GM12891 (cell line): ENCODE measurements around the gene RPL32.
A peak's percentile ranks its signal among the peaks of the same experiment; 100 is the strongest.

Experiments
- DNase-seq: peaks from one replicate; pipeline ENCODE4 v3.0.0; 2011; ENCODE audit warnings: low spot score; ENCODE audit not compliant: insufficient read length
- FAIRE-seq: peaks from 2 replicates; lab custom pipeline; 2011; peaks lifted over from hg19 to GRCh38; lab: Jason Lieb, UNC
- PAX5 ChIP-seq: IDR thresholded peaks from 2 replicates; pipeline ENCODE4 v1.6.1; 2011; ENCODE audit warnings: low read length, moderate library complexity, mild to moderate bottlenecking; ENCODE audit not compliant: insufficient read depth, severe bottlenecking
- POLR2A ChIP-seq: IDR thresholded peaks from 2 replicates; pipeline ENCODE4 v1.6.1; 2011; ENCODE audit warnings: low read depth, low read length, control low read depth
- POLR2AphosphoS5 ChIP-seq: IDR thresholded peaks from 2 replicates; pipeline ENCODE4 v1.6.1; 2011; ENCODE audit warnings: low read depth, low read length, control low read depth
- POU2F2 ChIP-seq: IDR thresholded peaks from 2 replicates; pipeline ENCODE4 v1.6.1; 2011; ENCODE audit warnings: low read depth, mild to moderate bottlenecking, control low read depth, low read length, moderate library complexity
- SPI1 ChIP-seq: IDR thresholded peaks from 2 replicates; pipeline ENCODE4 v1.6.1; 2011; ENCODE audit warnings: low read depth, low read length, control low read depth
- TAF1 ChIP-seq: IDR thresholded peaks from 2 replicates; pipeline ENCODE4 v1.6.1; 2011; ENCODE audit warnings: low read depth, low read length, control low read depth

The RPL32 gene

DNA sequence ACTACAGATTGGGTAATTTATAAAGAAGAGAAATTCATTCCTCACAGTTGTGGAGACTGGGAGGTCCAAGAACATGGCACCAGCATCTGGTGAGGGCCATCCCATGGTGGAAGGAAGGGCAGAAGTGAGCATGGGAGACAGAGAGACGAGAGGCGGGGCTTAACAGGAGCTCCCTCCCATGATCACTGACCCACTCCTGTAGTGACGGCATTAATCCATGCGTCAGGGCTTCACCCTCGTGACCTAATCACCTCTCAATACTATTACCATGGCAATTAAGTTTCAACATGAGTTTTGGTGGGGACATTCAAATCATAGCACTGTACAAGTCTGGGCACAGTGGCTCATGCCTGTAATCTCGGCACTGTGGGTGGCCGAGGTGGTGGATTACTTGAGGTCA is 17.1 kb downstream of the RPL32 start:
- TF ChIP-seq PAX5 (no peak), TAF1 (no peak), POLR2A (no peak), POU2F2 (no peak), SPI1 (no peak), POLR2AphosphoS5 (no peak)
- FAIRE-seq (no peak), DNase-seq (no peak)

DNA sequence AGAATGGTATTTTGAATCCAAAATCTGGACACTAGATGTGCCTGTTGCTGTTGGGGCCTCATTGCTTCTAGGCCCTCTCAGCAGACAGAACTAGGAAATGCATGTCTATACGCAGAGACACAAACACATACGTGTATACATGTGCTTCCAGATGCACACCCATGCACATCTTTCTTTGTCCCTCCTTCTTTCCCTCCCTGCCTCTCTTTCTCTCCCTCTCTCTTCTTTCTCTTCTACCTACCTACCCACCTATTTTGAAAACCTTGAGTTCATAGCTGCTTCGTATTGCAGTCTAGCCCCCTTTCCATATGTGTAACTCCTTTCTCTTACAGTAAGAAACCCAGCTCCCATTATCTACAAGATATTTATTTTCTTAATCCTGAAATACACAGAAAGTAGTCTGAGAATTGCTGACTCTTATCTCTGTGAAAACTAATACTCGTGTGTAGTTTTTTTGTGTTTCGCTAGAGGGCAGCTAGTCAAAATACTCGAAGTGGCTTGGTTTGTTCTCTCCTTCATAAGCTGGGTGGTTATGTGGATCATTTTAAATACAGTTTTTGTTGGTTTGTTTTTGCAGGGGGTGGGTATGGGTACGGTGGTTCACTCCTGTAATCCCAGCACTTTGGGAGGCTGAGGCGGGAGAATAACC is 18.5 kb downstream of the RPL32 start:
- FAIRE-seq (no peak), DNase-seq (no peak)
- no peak for TF ChIP-seq POLR2AphosphoS5

DNA sequence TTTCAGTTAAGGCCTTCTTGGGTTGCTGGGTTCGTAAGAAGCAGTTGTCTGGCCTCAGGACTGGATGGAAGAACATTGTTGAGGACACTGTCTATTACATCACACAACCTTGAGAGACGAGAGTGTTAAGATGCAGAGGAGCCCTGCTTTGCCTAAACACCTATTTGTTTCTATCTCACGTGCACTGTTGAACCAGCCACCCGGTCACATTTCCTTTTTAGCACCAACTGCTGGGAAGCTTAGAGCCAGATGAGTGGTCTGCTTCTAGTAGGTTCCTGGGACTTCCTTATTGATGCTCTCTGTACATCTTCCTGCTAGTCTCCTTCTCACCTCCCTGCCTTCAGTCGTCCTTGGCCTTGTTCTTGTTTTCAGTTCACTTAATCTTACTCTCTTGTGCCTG is 22.6 kb downstream of the RPL32 start:
- TF ChIP-seq SPI1 (no peak), POU2F2 (no peak)
- peak; percentile 47 for FAIRE-seq
- DNase-seq: no peak

DNA sequence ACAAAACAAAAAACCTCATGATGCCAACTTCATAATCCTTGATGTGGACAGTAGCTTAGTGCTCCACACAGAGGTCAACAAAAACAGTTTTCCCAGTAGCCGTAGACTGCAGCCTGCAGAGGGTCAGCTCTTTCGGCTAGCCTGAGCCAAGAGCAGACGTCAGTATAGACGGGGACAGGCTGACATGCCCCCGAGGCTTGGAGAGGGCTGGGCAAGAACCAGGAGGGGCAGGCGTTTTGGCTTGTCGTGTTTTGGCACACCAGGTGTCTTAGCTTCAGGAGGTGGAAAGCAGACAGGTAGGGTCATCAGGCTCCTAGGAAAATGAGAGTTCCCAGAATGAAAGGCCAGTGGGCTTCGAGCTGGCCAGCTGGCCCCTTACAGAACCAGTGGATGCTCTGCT is 23.1 kb downstream of the RPL32 start:
- TF ChIP-seq TAF1 (no peak), POLR2A (no peak), PAX5 (no peak), POU2F2 (no peak), POLR2AphosphoS5 (no peak), SPI1 (no peak)
- DNase-seq (no peak), FAIRE-seq (no peak)

DNA sequence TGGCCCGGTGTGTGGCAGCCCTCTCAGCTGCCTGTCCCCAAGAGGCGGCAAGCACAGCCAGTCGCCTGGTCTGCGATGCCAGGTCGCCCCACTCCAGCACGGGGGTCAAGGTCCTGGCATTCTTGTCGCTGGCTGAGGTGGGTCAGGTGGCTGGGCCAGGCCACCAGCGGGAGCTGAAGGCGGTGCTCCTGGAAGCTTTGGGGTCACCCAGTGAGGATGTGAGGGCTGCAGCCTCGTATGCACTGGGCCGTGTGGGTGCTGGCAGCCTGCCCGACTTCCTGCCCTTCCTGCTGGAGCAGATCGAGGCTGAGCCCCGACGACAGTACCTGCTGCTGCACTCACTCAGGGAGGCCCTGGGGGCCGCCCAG is 24.0 kb downstream of the RPL32 start:
- DNase-seq (no peak), FAIRE-seq (no peak)
- TF ChIP-seq PAX5 (no peak), POLR2AphosphoS5 (no peak), SPI1 (no peak), POLR2A (no peak)

DNA sequence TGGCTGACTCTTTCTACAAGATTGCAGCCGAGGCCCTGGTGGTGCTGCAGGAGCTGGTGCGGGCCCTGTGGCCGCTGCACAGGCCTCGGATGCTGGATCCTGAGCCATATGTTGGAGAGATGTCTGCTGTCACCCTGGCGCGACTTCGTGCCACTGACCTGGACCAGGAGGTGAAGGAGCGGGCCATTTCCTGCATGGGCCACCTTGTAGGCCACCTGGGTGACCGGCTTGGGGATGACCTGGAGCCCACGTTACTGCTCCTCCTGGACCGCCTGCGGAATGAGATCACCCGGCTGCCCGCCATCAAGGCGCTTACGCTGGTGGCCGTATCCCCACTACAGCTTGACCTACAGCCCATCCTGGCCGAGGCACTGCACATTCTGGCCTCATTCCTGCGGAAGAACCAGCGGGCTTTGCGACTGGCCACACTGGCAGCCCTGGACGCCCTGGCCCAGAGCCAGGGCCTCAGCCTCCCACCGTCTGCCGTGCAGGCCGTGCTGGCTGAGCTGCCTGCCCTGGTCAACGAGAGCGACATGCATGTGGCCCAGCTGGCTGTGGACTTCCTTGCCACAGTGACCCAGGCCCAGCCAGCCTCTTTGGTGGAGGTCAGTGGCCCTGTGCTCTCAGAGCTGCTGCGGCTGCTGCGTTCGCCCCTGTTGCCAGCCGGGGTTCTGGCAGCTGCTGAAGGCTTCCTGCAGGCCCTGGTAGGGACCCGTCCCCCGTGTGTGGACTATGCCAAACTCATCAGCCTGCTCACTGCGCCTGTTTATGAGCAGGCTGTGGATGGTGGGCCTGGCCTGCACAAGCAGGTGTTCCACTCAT is 24.6 kb downstream of the RPL32 start:
- no peak for FAIRE-seq
- TF ChIP-seq POLR2A (no peak), TAF1 (no peak), POLR2AphosphoS5 (no peak), SPI1 (no peak), PAX5 (no peak), POU2F2 (no peak)
- no peak for DNase-seq

DNA sequence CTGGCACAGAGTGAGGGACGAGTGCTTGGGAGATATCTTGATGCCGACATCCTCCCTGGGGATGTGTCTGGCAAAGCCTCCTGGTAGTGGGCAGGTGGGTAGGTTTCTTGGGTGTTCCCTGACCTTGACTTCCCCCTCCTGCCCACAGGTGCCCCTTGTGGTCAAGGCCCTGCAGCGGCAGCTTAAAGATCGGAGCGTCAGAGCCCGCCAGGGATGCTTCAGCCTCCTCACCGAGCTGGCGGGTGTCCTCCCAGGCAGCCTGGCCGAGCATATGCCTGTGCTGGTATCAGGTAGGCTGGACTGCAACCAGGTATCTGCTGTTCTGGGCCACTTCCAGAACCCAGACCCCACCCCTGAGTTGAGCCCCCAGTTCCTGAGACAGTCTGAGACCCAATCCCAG is 25.6 kb downstream of the RPL32 start:
- no peak for DNase-seq
- TF ChIP-seq SPI1: no peak
- FAIRE-seq: no peak

DNA sequence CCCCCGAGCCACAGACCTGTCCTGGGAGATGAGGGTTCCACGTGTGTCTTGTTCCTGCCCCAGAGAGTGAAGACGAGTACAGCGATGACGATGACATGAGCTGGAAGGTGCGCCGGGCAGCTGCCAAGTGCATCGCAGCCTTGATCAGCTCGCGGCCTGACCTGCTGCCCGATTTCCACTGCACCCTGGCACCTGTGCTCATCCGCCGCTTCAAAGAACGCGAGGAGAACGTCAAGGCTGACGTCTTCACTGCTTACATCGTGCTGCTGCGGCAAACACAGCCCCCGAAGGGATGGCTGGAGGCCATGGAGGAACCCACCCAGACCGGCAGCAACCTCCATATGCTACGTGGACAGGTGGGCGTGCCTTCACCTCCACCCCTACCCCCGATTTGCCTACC is 26.3 kb downstream of the RPL32 start:
- no peak for DNase-seq
- no peak for FAIRE-seq
- TF ChIP-seq PAX5: no peak

DNA sequence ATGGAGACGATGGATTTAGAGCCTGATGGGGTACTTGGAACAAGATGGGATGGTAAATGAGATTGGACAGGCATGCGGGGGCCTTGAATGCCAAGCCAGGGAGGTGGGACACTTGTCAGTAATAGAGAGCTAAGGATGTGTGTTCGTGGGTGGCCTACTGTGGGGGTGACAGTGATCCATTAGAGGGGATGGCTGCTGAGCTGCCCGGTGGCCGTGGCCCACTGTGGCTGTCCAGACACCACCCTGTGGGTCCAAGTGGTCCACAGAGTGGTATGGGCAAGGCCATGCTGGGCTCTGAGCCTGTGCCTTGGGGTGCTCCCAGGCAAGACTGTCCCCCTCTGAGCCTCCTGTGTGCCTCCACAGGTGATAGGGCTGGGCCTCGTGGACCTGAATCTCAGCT is 27.4 kb downstream of the RPL32 start:
- FAIRE-seq: no peak

DNA sequence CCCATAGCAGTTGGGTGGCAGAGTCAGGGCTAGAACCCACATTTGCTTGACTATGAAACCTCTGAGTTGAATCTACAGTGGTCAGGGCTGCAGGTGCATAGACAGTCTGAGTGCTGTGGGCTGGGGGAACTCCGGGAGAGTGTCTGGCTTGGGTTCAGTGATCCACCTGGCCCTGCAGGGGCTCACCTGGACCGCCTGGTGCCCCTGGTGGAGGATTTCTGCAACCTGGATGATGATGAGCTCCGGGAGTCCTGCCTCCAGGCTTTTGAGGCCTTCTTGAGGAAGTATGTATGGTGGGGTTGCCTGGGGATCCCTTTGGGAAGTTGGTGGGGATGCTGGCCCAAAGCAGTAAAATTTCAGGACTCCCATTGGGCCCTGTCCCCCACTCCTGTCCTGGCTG is 28.6 kb downstream of the RPL32 start:
- DNase-seq (no peak), FAIRE-seq (no peak)
- TF ChIP-seq TAF1 (no peak), POLR2AphosphoS5 (no peak), PAX5 (no peak), POLR2A (no peak), POU2F2 (no peak), SPI1 (no peak)

More for the DNA sequence above, 27.4 kb downstream of the RPL32 start:
- TF ChIP-seq POLR2AphosphoS5 (no peak), POU2F2 (no peak)
- DNase-seq: no peak

DNA sequence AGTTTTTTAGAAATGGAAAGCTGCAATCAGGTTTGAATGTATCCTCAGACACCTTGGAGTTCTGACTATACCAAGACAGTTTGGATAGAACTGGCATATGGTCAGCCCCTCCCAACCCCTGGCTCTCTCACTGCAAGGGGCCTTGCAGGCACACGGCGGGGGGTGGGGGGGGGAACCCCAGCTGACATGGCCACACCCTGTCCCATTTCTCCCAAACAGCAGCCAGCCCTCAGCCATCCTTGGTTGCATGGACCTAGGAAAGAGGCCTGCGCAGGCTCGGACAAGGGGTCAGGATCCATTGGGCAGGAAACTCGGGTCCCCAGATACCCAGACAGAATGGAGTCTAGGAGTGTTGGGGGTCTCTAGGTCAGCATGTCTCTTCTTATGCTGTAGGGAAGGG is 30.4 kb downstream of the RPL32 start:
- FAIRE-seq: no peak
- no peak for DNase-seq
- TF ChIP-seq TAF1 (no peak), PAX5 (no peak), POLR2A (no peak), POLR2AphosphoS5 (no peak), SPI1 (no peak), POU2F2 (no peak)
